ENCODE measurements around the gene AP1B1. TPM values are rescaled to one million over a fixed set of nuclear protein-coding genes. Genes with fewer than 3 reads are reported as not detected.
"Not testable (repeated sequence)": the region's sequence is repeated elsewhere in the genome, so short reads cannot be mapped to it uniquely, and the experiment has no call there.

AP1B1 gene
- total and polyA plus RNA-seq, 2 of the 4 experiments (the other 2 are of a cell fraction), result 55.7 to 70.8 TPM

DNA sequence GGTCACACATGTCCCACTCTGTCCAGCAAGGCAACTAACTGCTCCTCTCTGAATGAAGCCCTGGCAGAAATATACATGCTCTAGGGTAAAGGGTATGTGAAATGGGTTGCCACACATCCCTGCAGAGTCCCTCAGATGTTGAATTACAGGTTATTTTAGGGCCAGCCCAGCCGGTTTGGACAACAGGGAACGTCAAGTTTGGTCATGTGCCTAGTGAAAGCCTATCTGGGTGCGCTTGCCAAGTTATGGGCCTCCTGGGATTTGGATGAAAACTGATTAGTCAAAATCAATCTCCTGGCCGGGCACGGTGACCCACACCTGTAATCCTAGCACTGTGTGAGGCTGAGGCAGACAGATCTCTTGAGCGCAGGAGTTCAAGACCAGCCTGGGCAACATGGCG lies 10.4 kb downstream of the AP1B1 start:
- Histone ChIP-seq H3K79me1 (ENCODE audit: low read depth in 1 of 2, low read length in 2 of 2) (peaks cover 34 to 69% of the 10 kb centered on the region in 2 experiments), H2AK5ac (ENCODE audit: low read depth, low read length) (no peak overlapping the region), H2AFZ (replicated peaks; ENCODE audit: low read length, poor library complexity) (no peak overlapping the region), H3K18ac (ENCODE audit: low read depth, low read length) (no peak overlapping the region), H4K8ac (ENCODE audit: low read depth in 2 of 2, low read length in 2 of 2) (no peak overlapping the region), H3K4me2 (ENCODE audit: low read depth, low read length) (no peak overlapping the region), H3K36me3 (ENCODE audit: control insufficient read depth, insufficient read depth, low read length) (peaks cover 9% of the 10 kb centered on the region; the same call in 1 of the 2 replicates), H3K27me3 (ENCODE audit: control insufficient read depth, insufficient read depth, low read length) (no peaks in the 10 kb centered on the region), H2BK5ac (ENCODE audit: low read depth, low read length, poor library complexity, severe bottlenecking) (no peak overlapping the region), H3K14ac (replicated peaks; ENCODE audit: low read depth, low read length) (no peak overlapping the region), H3K4ac (ENCODE audit: low read depth, low read length) (no peak overlapping the region), H3K4me1 (ENCODE audit: control insufficient read depth, insufficient read depth, low read length) (peaks cover 3% of the 10 kb centered on the region; the same call in 1 of the 2 replicates), H3K9me3 (ENCODE audit: control insufficient read depth, insufficient read depth, low read length) (no peaks in the 10 kb centered on the region), H3K27ac (ENCODE audit: insufficient read depth, low read length) (no peak overlapping the region), H4K20me1 (ENCODE audit: insufficient read depth, low read length) (peaks cover 9% of the 10 kb centered on the region; the same call in 1 of the 2 replicates), H3K9ac (ENCODE audit: low read depth, low read length) (no peak overlapping the region), H2BK15ac (ENCODE audit: low read depth, low read length) (no peak overlapping the region), H2BK120ac (ENCODE audit: low read depth, low read length) (no peak overlapping the region), H3K4me3 (ENCODE audit: insufficient read depth, low read depth, low read length) (no peak overlapping the region), H2AK9ac (replicated peaks; ENCODE audit: low read depth, low read length, poor library complexity) (no peak overlapping the region), H4K5ac (ENCODE audit: low read depth, low read length) (no peak overlapping the region), H4K91ac (ENCODE audit: insufficient read depth, low read depth, low read length) (no peak overlapping the region), H3K23ac (ENCODE audit: low read depth, low read length) (no peak overlapping the region), H3K9me1 (ENCODE audit: insufficient read depth, low read length) (peaks cover 7% of the 10 kb centered on the region; the same call in 1 of the 2 replicates), H3K56ac (ENCODE audit: extremely low read depth, insufficient read depth, low read length) (no peak overlapping the region), H2BK20ac (ENCODE audit: low read depth, low read length) (no peak overlapping the region)
- ATAC-seq (ENCODE audit: low read depth), result no peak
- WGBS, 2 experiments (ENCODE audit: extremely low coverage in 2 of 2, insufficient read length in 1 of 2), result no CpG with 5 or more reads among the region's 7 CpGs
- dilution Hi-C loops (cut with HindIII; ENCODE audit: low sequenced_read_pairs, unreplicated experiment) (no loop called here), in situ Hi-C loops (cut with MboI; ENCODE audit: low sequenced_read_pairs) (no loop called here), intact Hi-C loops (cut with micrococcal nuclease) (no loop called here)
- DNase-seq, result no peak
- TF ChIP-seq POLR2A (IDR thresholded peaks at IDR 0.05; ENCODE audit: low read depth, low read length), result no peak
- no peak for TF ChIP-seq MAZ (IDR thresholded peaks at IDR 0.05; ENCODE audit: borderline replicate concordance, low read depth, low read length)
- no peak for TF ChIP-seq CHD1 (IDR thresholded peaks at IDR 0.05; ENCODE audit: low read depth, low read length)
- no peak for TF ChIP-seq RAD21 (IDR thresholded peaks at IDR 0.05; ENCODE audit: low read length)
- no peak for TF ChIP-seq FOS (IDR thresholded peaks at IDR 0.05; ENCODE audit: low read depth, low read length)
- TF ChIP-seq SMC3 (IDR thresholded peaks at IDR 0.05; ENCODE audit: low read depth, low read length), result no peak
- no peak for TF ChIP-seq MXI1 (IDR thresholded peaks at IDR 0.05; ENCODE audit: borderline replicate concordance, low read depth, low read length)
- CTCF ChIA-PET, result no interaction called here
- POLR2A ChIA-PET (ENCODE audit: unreplicated experiment), result interaction anchor here (0.7 kb wide), 1 partner anchor 119 kb away, joined by 6 read pairs; no protein-coding TSS in a partner anchor
- BruUV-seq (replicated peaks), result no TSS peak

DNA sequence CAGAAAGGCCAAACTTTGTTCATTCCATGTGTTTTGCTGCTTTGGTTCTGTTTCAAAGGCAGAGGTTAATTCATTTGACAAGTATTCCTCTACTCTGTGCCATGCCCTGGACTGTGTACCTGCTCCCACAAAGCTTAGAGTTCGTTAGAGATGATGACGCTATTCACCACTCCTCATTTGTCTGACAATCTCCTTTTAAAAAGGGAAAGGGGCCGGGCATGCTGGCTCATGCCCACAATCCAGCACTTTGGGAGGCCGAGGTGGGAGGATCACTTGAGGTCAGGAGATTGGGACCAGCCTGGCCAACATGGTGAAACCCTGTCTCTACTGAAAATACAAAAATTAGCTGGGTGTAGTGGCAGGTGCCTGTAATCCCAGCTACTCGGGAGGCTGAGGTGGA lies 11.7 kb downstream of the AP1B1 start:
- no CpG with 5 or more reads among the region's 5 CpGs for WGBS, 2 experiments (ENCODE audit: extremely low coverage in 2 of 2, insufficient read length in 1 of 2)
- H4K91ac ChIP-seq (ENCODE audit: insufficient read depth, low read depth, low read length); H3K14ac ChIP-seq (replicated peaks; ENCODE audit: low read depth, low read length); BruUV-seq (replicated peaks); H3K9me1 ChIP-seq (ENCODE audit: insufficient read depth, low read length); H3K36me3 ChIP-seq (ENCODE audit: control insufficient read depth, insufficient read depth, low read length); dilution Hi-C loops (cut with HindIII; ENCODE audit: low sequenced_read_pairs, unreplicated experiment); H3K27me3 ChIP-seq (ENCODE audit: control insufficient read depth, insufficient read depth, low read length); intact Hi-C loops (cut with micrococcal nuclease); H2BK120ac ChIP-seq (ENCODE audit: low read depth, low read length); DNase-seq; H2BK5ac ChIP-seq (ENCODE audit: low read depth, low read length, poor library complexity, severe bottlenecking); H3K4me2 ChIP-seq (ENCODE audit: low read depth, low read length); H2BK20ac ChIP-seq (ENCODE audit: low read depth, low read length); POLR2A ChIA-PET (ENCODE audit: unreplicated experiment); H3K4me1 ChIP-seq (ENCODE audit: control insufficient read depth, insufficient read depth, low read length); H2AK5ac ChIP-seq (ENCODE audit: low read depth, low read length); H2AK9ac ChIP-seq (replicated peaks; ENCODE audit: low read depth, low read length, poor library complexity); H3K23ac ChIP-seq (ENCODE audit: low read depth, low read length); H4K8ac ChIP-seq (ENCODE audit: low read depth in 2 of 2, low read length in 2 of 2); H4K5ac ChIP-seq (ENCODE audit: low read depth, low read length); CTCF ChIA-PET; H2BK15ac ChIP-seq (ENCODE audit: low read depth, low read length); in situ Hi-C loops (cut with MboI; ENCODE audit: low sequenced_read_pairs); H3K9ac ChIP-seq (ENCODE audit: low read depth, low read length); H3K4me3 ChIP-seq (ENCODE audit: insufficient read depth, low read depth, low read length); ATAC-seq (ENCODE audit: low read depth); H3K27ac ChIP-seq (ENCODE audit: insufficient read depth, low read length); H3K18ac ChIP-seq (ENCODE audit: low read depth, low read length); H3K56ac ChIP-seq (ENCODE audit: extremely low read depth, insufficient read depth, low read length); H3K4ac ChIP-seq (ENCODE audit: low read depth, low read length); H2AFZ ChIP-seq (replicated peaks; ENCODE audit: low read length, poor library complexity); H3K9me3 ChIP-seq (ENCODE audit: control insufficient read depth, insufficient read depth, low read length); H4K20me1 ChIP-seq (ENCODE audit: insufficient read depth, low read length): not testable (repeated sequence)
- peaks cover 33 to 63% of the 10 kb centered on the region in 2 experiments for H3K79me1 ChIP-seq (ENCODE audit: low read depth in 1 of 2, low read length in 2 of 2)

Data from IMR-90 (cell line).